GM12891 (cell line): ENCODE data around the gene KRTAP10-11.

Source experiments
- PAX5 ChIP-seq: IDR thresholded peaks from 2 replicates; pipeline ENCODE4 v1.6.1; 2011; ENCODE audit warnings: low read length, moderate library complexity, mild to moderate bottlenecking; ENCODE audit not compliant: insufficient read depth, severe bottlenecking
- POLR2A ChIP-seq: IDR thresholded peaks from 2 replicates; pipeline ENCODE4 v1.6.1; 2011; ENCODE audit warnings: low read depth, low read length, control low read depth
- POLR2AphosphoS5 ChIP-seq: IDR thresholded peaks from 2 replicates; pipeline ENCODE4 v1.6.1; 2011; ENCODE audit warnings: low read depth, low read length, control low read depth
- POU2F2 ChIP-seq: IDR thresholded peaks from 2 replicates; pipeline ENCODE4 v1.6.1; 2011; ENCODE audit warnings: low read depth, mild to moderate bottlenecking, control low read depth, low read length, moderate library complexity
- SPI1 ChIP-seq: IDR thresholded peaks from 2 replicates; pipeline ENCODE4 v1.6.1; 2011; ENCODE audit warnings: low read depth, low read length, control low read depth
- TAF1 ChIP-seq: IDR thresholded peaks from 2 replicates; pipeline ENCODE4 v1.6.1; 2011; ENCODE audit warnings: low read depth, low read length, control low read depth

DNA sequence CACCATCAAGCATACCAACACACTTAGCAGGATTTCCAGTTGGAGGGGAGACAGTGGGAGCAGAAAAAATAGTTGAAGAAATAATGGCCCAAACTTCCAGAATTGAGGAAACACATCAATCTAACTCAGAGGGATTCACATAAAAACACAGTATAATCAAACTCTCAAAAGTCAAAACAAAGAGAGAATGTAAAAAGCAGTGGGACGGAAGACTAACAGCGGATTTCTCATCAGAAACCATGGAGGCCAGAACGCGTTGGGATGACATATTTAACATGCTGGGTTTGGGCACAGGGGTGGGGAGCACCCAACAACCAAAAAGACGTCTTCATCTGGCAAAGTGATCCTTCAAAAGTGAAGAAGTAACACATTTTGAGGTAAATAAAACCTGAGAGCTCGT lies 26.3 kb upstream of the KRTAP10-11 start:
- TF ChIP-seq POLR2A (no peak), POLR2AphosphoS5 (no peak), TAF1 (no peak), POU2F2 (no peak), SPI1 (no peak), PAX5 (no peak)
